NT2/D1 (cell line): Measurements from ENCODE around the gene C1GALT1.

ENCODE experiments used
- DNase-seq: peaks from one replicate; pipeline ENCODE4 v3.0.0-alpha.2; 2011; ENCODE audit warnings: low read depth, low spot score
- H3K27me3 ChIP-seq: 2 replicates; pipeline ENCODE4 v1.6.0; 2011; ENCODE audit warnings: mild to moderate bottlenecking; ENCODE audit not compliant: insufficient read length, insufficient read depth
- H3K36me3 ChIP-seq: 2 replicates; pipeline ENCODE4 v1.6.1; 2011; ENCODE audit warnings: mild to moderate bottlenecking, low read length, mixed read lengths; ENCODE audit not compliant: insufficient read depth, insufficient read length
- H3K4me1 ChIP-seq: 2 replicates; pipeline ENCODE4 v1.5.1; 2011; ENCODE audit not compliant: insufficient read depth, insufficient read length
- H3K4me3 ChIP-seq: 2 replicates; pipeline ENCODE4 v1.5.1; 2011; ENCODE audit warnings: low read depth; ENCODE audit not compliant: insufficient read length
- H3K9ac ChIP-seq: 2 replicates; pipeline ENCODE4 v1.6.0; 2011; ENCODE audit warnings: low read depth; ENCODE audit not compliant: insufficient read length
- H3K9me3 ChIP-seq: 2 replicates; pipeline ENCODE4 v1.5.1; 2011; ENCODE audit warnings: mild to moderate bottlenecking, low read length; ENCODE audit not compliant: insufficient read depth
- SUZ12 ChIP-seq: IDR thresholded peaks from 2 replicates; pipeline ENCODE4 v1.6.1; 2011; ENCODE audit not compliant: insufficient read length, insufficient read depth; ENCODE audit errors: extremely low read depth
- YY1 ChIP-seq: IDR thresholded peaks from 2 replicates; pipeline ENCODE4 v1.6.1; 2011; ENCODE audit not compliant: insufficient read length, insufficient read depth
- ZNF274 ChIP-seq: IDR thresholded peaks from 2 replicates; pipeline ENCODE4 v1.6.1; 2011; ENCODE audit warnings: mild to moderate bottlenecking, low read depth, low read length

Gene C1GALT1

DNA sequence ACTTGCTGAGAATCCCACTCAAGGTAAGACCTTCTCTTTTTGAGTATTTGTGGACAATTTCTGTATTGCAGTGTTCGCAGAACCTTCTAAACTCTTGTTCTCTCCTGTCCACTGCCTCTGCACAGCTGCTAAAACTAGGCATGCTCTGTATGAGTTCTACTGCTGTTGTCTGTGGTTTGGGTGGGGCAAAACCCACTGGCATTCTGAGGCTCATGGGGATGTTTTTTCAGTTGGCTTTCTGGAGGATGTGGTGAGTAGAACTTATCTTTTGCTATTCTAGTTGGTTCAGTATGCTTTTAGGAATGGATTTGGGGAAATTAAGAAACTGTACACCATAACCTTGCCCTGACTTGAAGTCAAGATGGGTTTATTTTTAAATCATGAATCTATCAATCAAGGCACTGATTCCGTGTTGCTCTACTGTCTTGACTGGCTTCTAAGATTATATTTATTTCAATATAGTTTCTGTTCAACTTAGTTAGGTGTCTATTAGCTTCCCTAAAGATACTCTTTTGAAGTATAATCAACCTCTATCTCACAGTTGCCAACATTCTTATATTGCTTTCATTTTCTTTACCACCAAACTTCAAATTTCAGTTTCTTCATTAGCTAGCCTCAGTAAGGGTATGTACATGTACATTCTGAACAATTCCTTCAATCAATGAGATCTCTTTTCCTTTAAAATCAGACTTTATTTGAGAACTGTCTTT lies 25.0 kb upstream of the C1GALT1 start:
- Histone ChIP-seq H3K9ac (no peak overlapping the region), H3K4me3 (no peak overlapping the region), H3K9me3 (peaks cover 16% of the 10 kb centered on the region; the same call in 1 of the 2 replicates), H3K27me3 (no peaks in the 10 kb centered on the region), H3K4me1 (no peaks in the 10 kb centered on the region), H3K36me3 (no peaks in the 10 kb centered on the region)
- TF ChIP-seq SUZ12 (no peak), YY1 (no peak), ZNF274 (no peak)
- DNase-seq, result no peak

DNA sequence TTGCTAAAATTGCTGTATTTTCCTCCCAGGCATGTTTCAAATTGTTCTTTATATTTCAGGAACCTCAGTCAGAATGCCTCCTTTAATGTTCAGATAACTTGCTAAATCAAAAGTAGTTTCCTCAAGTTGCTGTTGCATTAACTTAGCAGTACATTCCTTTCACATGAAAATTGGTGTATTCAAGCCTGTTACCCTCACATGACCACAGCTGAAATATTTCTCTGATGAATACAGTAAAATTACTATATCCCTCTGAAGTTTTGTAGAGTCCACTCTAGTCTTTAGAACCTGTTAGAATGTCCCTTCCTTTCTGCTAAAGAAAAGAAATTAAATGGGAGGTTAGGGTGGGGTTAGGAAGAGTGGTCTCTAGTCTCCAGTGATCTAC lies 24.5 kb upstream of the C1GALT1 start:
- no peak for DNase-seq
- no peak overlapping the region for H3K4me3 ChIP-seq
- no peaks in the 10 kb centered on the region for H3K4me1 ChIP-seq
- H3K9me3 ChIP-seq, result peaks cover 16% of the 10 kb centered on the region; the same call in 1 of the 2 replicates
- H3K27me3 ChIP-seq, result no peaks in the 10 kb centered on the region
- no peak for TF ChIP-seq ZNF274
- TF ChIP-seq SUZ12, result no peak
- no peak for TF ChIP-seq YY1
- H3K9ac ChIP-seq, result no peak overlapping the region
- H3K36me3 ChIP-seq, result no peaks in the 10 kb centered on the region

DNA sequence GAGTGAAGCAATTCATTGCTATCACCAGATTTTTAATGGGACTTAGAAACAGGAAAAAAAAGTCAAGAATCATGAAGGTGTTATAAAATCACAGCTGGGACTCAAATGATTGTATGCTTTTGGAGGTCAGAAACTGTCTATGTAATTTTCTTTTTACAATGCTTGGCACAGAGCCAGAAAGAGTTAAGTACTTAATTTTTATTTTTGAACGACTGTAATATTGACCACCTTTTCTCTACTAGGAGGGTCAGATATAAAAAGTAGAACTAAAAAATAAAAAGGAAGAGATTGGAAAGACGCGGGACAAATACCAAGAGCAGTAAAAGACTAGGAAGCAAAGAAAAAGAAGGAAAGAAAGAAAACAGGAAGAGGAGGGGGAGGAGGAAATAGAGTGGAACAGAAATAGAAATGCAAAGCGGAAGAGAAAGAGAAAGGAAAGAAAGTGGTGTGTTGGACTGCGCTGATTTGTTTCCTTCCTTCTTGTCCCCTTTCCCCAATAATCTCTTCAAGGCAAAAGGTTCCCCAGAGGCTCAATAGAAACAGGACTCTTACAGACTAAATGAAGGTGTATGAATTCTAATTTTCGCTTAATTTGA lies 23.2 kb upstream of the C1GALT1 start:
- no peaks in the 10 kb centered on the region for H3K36me3 ChIP-seq
- TF ChIP-seq YY1 (no peak), ZNF274 (no peak), SUZ12 (no peak)
- no peak overlapping the region for H3K4me3 ChIP-seq
- no peaks in the 10 kb centered on the region for H3K27me3 ChIP-seq
- H3K9me3 ChIP-seq, result peaks cover 7% of the 10 kb centered on the region; the same call in 1 of the 2 replicates
- no peak overlapping the region for H3K9ac ChIP-seq
- no peak for DNase-seq
- no peaks in the 10 kb centered on the region for H3K4me1 ChIP-seq

DNA sequence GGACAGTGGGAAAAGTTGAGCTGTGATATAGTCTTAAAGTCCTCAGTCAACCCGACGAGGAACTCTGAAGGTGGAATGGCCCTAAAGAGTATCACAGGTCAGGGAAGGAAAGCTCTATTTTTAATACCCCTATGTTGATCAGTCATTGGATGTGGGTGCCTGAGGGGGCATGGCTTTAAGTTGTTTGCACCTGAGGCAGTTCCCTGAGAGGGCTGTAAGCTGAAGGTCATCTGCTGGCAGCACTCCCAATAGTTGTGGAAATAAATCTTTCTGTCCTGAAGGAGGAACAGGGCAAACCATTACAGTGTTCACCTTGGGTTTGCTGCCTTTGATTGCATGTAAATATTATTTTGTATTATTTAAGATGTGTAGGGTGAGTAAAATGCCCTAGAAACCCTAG lies 17.8 kb upstream of the C1GALT1 start:
- TF ChIP-seq SUZ12 (no peak), YY1 (no peak), ZNF274 (no peak)
- no peak for DNase-seq
- H3K9ac ChIP-seq, result no peak overlapping the region

DNA sequence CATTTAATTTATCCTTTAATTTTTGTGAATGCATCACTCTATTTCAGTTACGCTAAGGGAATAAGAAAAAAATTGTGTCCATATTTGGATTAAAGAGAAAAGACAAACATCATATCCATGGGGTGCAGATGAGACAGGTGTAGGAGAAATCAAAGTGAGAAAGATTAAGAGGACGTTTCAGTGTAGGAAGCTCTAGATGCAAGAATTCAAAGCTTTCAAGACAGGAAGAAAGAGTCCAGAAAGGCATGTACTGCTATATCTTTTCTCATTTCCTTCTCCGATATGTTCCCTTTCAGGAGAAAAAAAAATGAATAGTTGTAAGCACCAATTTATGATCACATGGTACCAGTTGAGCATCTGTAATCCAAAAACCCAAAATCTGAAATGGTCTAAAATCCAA lies 17.0 kb upstream of the C1GALT1 start:
- no peaks in the 10 kb centered on the region for H3K4me1 ChIP-seq
- H3K4me3 ChIP-seq, result no peak overlapping the region
- no peaks in the 10 kb centered on the region for H3K27me3 ChIP-seq
- H3K9ac ChIP-seq, result no peak overlapping the region
- DNase-seq, result no peak
- no peaks in the 10 kb centered on the region for H3K36me3 ChIP-seq
- no peaks in the 10 kb centered on the region for H3K9me3 ChIP-seq
- TF ChIP-seq YY1 (no peak), ZNF274 (no peak), SUZ12 (no peak)

More for the DNA sequence above, 17.8 kb upstream of the C1GALT1 start:
- no peaks in the 10 kb centered on the region for H3K9me3 ChIP-seq
- no peaks in the 10 kb centered on the region for H3K27me3 ChIP-seq
- no peaks in the 10 kb centered on the region for H3K36me3 ChIP-seq
- H3K4me3 ChIP-seq, result no peak overlapping the region
- no peaks in the 10 kb centered on the region for H3K4me1 ChIP-seq

DNA sequence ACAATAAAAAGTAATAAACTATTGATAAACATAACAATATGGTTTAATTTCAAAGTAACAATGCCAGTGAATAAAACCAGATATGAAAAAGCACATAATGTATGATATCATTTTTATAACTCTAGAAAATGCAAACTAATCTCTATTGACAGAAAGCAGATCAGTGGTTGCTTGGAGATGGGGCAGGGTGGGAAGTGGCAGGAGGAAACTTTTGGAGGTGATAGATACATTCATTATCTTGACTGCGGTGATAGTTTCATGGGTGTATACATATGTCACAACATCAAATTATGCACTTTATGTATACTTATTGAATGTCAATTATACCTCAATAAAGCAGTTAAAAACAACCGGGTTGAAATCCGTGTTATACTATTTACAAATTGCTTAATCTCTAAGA lies 16.0 kb upstream of the C1GALT1 start:
- TF ChIP-seq ZNF274 (no peak), YY1 (no peak), SUZ12 (no peak)
- no peaks in the 10 kb centered on the region for H3K9me3 ChIP-seq
- H3K36me3 ChIP-seq, result no peaks in the 10 kb centered on the region

DNA sequence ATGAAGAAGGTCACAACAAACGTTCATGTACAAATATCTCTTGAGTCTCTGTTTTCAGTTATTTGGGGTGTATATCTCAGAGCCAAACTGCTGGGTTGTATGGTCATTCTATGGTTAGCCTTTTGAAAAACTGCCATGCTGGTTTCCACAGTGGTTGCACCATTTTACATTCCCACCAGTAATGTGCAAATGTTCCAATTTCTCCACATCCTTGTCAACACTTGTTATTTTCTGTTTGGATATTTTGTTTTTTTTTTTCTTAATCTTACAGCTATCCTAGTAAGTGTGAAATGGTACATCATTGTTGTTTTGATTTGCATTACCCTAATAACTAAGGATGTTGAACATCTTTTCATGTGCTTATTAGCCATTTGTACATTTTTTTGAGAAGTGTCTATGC lies 13.0 kb upstream of the C1GALT1 start:
- no peaks in the 10 kb centered on the region for H3K36me3 ChIP-seq
- no peak for DNase-seq
- no peak overlapping the region for H3K4me3 ChIP-seq
- no peaks in the 10 kb centered on the region for H3K4me1 ChIP-seq
- H3K9ac ChIP-seq, result no peak overlapping the region
- H3K27me3 ChIP-seq, result no peaks in the 10 kb centered on the region
- H3K9me3 ChIP-seq, result peaks cover 20% of the 10 kb centered on the region; the same call in 1 of the 2 replicates
- TF ChIP-seq SUZ12 (no peak), YY1 (no peak), ZNF274 (no peak)

More for the DNA sequence above, 16.0 kb upstream of the C1GALT1 start:
- no peaks in the 10 kb centered on the region for H3K27me3 ChIP-seq
- no peak overlapping the region for H3K9ac ChIP-seq
- no peaks in the 10 kb centered on the region for H3K4me1 ChIP-seq
- H3K4me3 ChIP-seq, result no peak overlapping the region
- DNase-seq, result no peak
